AG10803 (cell line): Measurements from ENCODE around the gene ACOD1.

ENCODE experiments used
- DNase-seq: peaks from one replicate; pipeline ENCODE4 v3.0.0; 2010; ENCODE audit warnings: low read depth
- H3K4me3 ChIP-seq: 2 replicates; pipeline ENCODE4 v1.5.1; 2011; ENCODE audit warnings: mild to moderate bottlenecking, low read length, control low read depth
- CTCF ChIP-seq: conservative IDR thresholded peaks from 2 replicates; pipeline ENCODE4 v1.5.1; 2011; ENCODE audit warnings: mild to moderate bottlenecking, low read length, control low read depth, inconsistent platforms

ACOD1 gene

GRCh38 chr13:76921516-76921915, 26.8 kb upstream of the ACOD1 start:
- H3K4me3 ChIP-seq = no peak overlapping the region
- no peak for TF ChIP-seq CTCF
- peak; percentile 28 for DNase-seq

GRCh38 chr13:76925115-76925514, 23.2 kb upstream of the ACOD1 start:
- TF ChIP-seq CTCF = no peak
- no peak overlapping the region for H3K4me3 ChIP-seq
- DNase-seq = no peak

GRCh38 chr13:76927955-76928354, 20.4 kb upstream of the ACOD1 start:
- no peak for DNase-seq
- no peak overlapping the region for H3K4me3 ChIP-seq
- no peak for TF ChIP-seq CTCF

GRCh38 chr13:76928456-76928855, 19.9 kb upstream of the ACOD1 start:
- no peak overlapping the region for H3K4me3 ChIP-seq
- DNase-seq = no peak
- TF ChIP-seq CTCF = no peak

- TF ChIP-seq CTCF = no peak
- no peak overlapping the region for H3K4me3 ChIP-seq
- no peak for DNase-seq
Observed at GRCh38 chr13:76929320-76929719, 19.0 kb upstream of the ACOD1 start.

GRCh38 chr13:76929851-76930374, 18.4 kb upstream of the ACOD1 start:
- H3K4me3 ChIP-seq = no peak overlapping the region
- DNase-seq = no peak
- TF ChIP-seq CTCF = no peak

GRCh38 chr13:76932076-76932475, 16.2 kb upstream of the ACOD1 start:
- H3K4me3 ChIP-seq = no peak overlapping the region
- no peak for DNase-seq
- TF ChIP-seq CTCF = no peak
